NCI-H2171 (cell line): Measurements from ENCODE around the gene MMP25.
A peak's percentile ranks its signal among the peaks of the same experiment; 100 is the strongest.

Source experiments
- DNase-seq: peaks from one replicate; lab custom pipeline; 2025; lab: John Stamatoyannopoulos, UW

Gene MMP25

GRCh38 chr16:3017794-3018506, 28.4 kb upstream of the MMP25 start, which contains the start of gene CLDN6:
CLDN6 (minus strand) TSS chr16:3018183; CDS start chr16:3016021, 2,162 bp downstream.
- DNase-seq, result no peak

GRCh38 chr16:3019594-3020246, 26.6 kb upstream of the MMP25 start:
- DNase-seq, result no peak

GRCh38 chr16:3020247-3020603, 26.1 kb upstream of the MMP25 start, which contains the start of gene TNFRSF12A:
TNFRSF12A (plus strand) TSS chr16:3020368; CDS start chr16:3020398, 30 bp downstream.
- peak; percentile 70 for DNase-seq

GRCh38 chr16:3020604-3021448, 25.5 kb upstream of the MMP25 start:
- no peak for DNase-seq

GRCh38 chr16:3021449-3022207, 24.7 kb upstream of the MMP25 start:
- peak; percentile 59 for DNase-seq

GRCh38 chr16:3022208-3022683, 24.1 kb upstream of the MMP25 start:
- no peak for DNase-seq

GRCh38 chr16:3022684-3023414, 23.5 kb upstream of the MMP25 start:
- DNase-seq, result no peak

- peak; percentile 71 for DNase-seq
These were observed 23.0 kb upstream of the MMP25 start for GRCh38 chr16:3023415-3023668.

GRCh38 chr16:3023669-3024478, 22.5 kb upstream of the MMP25 start, which contains the start of the genes HCFC1R1 and THOC6:
HCFC1R1 (minus strand) TSS chr16:3023942; CDS start chr16:3023941, 1 bp downstream.
THOC6 (plus strand) TSS chr16:3024035; CDS start chr16:3024327, 292 bp downstream.
- peak; percentile 97 for DNase-seq

GRCh38 chr16:3025032-3026002, 21.0 kb upstream of the MMP25 start:
- DNase-seq, result no peak

- no peak for DNase-seq
These were observed 20.4 kb upstream of the MMP25 start for GRCh38 chr16:3026003-3026378.

- no peak for DNase-seq
These were observed 19.5 kb upstream of the MMP25 start for GRCh38 chr16:3026609-3027488.

GRCh38 chr16:3027489-3027795, 18.9 kb upstream of the MMP25 start:
- DNase-seq, result no peak

- DNase-seq, result peak; percentile 86
These were observed 18.2 kb upstream of the MMP25 start for GRCh38 chr16:3027983-3028715.

GRCh38 chr16:3028716-3029319, 17.5 kb upstream of the MMP25 start:
- peak; percentile 51 for DNase-seq

- DNase-seq, result no peak
These were observed 16.7 kb upstream of the MMP25 start for GRCh38 chr16:3029491-3030221.
